Ramos (cell line): ENCODE results near the gene GNAS.

Source experiments
- in situ Hi-C: fragments of 300-500 bp; cut with MboI; formaldehyde crosslinking; loops from one replicate; pipeline ENCODE4 v1.14.3; 2022; ENCODE audit warnings: low sequenced_read_pairs; ENCODE audit not compliant: unreplicated experiment

The GNAS gene

DNA sequence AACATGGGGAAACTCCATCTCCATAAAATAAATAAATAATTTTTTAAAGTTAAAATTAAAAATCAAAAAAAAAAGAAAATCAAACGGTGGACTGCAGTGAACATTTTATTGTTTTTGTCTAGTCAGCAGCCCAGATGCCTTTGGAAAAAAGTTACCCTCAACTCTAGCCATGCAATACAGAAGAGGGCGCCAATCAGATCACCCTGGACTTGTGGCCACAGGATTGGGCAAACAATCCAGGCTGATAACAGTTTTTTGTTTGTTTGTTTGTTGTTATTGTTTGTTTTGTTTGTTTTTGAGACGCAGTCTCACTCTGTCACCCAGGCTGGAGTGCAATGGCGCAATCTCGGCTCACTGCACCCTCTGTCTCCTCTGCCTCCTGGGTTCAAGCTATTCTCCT, 98.1 kb downstream of the GNAS start:
- in situ Hi-C loops = no loop called here

DNA sequence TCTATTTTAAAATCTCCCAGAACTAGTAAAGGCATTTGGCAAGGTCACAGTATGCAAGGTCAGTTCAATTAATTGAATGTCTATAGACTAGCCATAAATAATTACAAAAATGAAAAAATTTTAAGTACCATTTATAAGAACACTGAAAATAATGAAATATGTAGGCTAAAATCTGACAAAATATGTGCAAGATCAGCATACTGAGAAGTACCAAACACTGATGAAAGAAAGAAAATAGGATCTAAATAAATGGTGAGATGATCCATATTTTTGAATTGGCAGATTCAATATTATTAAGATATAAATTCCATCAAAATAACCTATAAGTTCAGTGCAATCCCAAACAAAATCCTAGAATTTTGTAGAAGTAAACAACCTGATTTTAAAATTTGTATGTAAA, 100.5 kb downstream of the GNAS start:
- in situ Hi-C loops = no loop called here

DNA sequence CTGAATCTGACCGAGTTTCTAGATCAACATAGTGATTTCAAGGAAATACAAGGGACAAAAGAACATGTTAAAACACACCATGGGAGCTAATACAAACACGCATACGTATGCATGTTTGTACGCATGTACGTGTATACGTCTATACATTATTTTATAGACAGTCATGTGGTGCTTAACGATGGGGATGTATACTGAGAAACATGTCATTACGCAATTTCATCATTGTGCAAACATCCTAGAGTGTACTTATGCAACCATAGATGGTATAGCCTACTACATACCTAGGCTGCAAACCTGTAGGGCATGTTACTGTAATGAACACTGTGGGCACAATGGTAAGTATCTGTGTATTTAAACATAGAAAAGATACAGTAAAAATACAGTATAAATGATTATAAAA, 103.6 kb downstream of the GNAS start:
- in situ Hi-C loops = no loop called here

DNA sequence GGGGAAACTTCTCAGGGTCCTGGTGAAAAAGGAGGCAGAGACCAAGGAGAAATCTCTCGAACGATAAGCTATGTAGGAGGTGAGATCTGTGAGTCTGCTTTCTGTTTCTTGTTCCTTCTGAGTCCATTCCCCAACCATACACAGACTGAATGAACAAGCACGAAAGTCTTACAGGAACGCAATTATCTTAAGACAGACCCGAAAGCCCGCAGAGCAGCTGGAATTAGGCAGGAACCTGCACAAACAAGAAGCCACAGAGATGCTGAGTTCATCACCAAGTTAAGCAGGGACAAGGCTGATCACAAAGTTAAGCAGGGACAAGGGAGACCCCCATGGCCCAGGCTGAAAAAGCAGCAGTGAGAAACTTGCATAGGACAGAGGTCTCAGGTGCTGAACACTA, 107.1 kb downstream of the GNAS start:
- in situ Hi-C loops = no loop called here
